Karpas-422 (cell line): ENCODE data around the gene LSM12. TPM values are rescaled to one million over a fixed set of nuclear protein-coding genes. Genes with fewer than 3 reads are reported as not detected.
A peak's percentile ranks its signal among the peaks of the same experiment; 100 is the strongest.

Experiments
- DNase-seq: peaks from one replicate; pipeline ENCODE4 v3.0.0-alpha.2; 2015
- H2AFZ ChIP-seq: fragments of 200-600 bp; sonication (generic); 2 replicates; pipeline ENCODE4 v1.6.1; 2014; ENCODE audit warnings: antibody characterized with exemption, low read length, mixed read lengths
- H3K27ac ChIP-seq: fragments of 200-600 bp; sonication (generic); 2 replicates; pipeline ENCODE4 v1.5.1; 2014; ENCODE audit warnings: mild to moderate bottlenecking, low read length, moderate library complexity
- H3K27me3 ChIP-seq: fragments of 200-600 bp; sonication (generic); 2 replicates; pipeline ENCODE4 v1.6.1; 2014; ENCODE audit warnings: low read length, mixed read lengths
- H3K36me3 ChIP-seq: fragments of 200-600 bp; sonication (generic); 2 replicates; pipeline ENCODE4 v1.6.1; 2014; ENCODE audit warnings: low read length, mixed read lengths; ENCODE audit not compliant: insufficient read depth
- H3K4me1 ChIP-seq: fragments of 200-600 bp; sonication (generic); 2 replicates; pipeline ENCODE4 v1.6.1; 2014; ENCODE audit warnings: mild to moderate bottlenecking, low read length, mixed read lengths
- H3K4me2 ChIP-seq: fragments of 200-600 bp; sonication (generic); 2 replicates; pipeline ENCODE4 v1.6.1; 2014; ENCODE audit warnings: low read length, low read depth, mild to moderate bottlenecking; ENCODE audit not compliant: poor library complexity, severe bottlenecking
- H3K4me3 ChIP-seq: fragments of 200-600 bp; sonication (generic); 2 replicates; pipeline ENCODE4 v1.5.1; 2014; ENCODE audit warnings: mild to moderate bottlenecking, antibody characterized with exemption, low read length, mixed read lengths
- H3K79me2 ChIP-seq: fragments of 200-600 bp; sonication (generic); 2 replicates; pipeline ENCODE4 v1.6.1; 2014; ENCODE audit warnings: mild to moderate bottlenecking, low read length, mixed read lengths
- H3K9ac ChIP-seq: fragments of 200-600 bp; sonication (generic); 2 replicates; pipeline ENCODE4 v1.6.0; 2014; ENCODE audit warnings: low read length
- H3K9me2 ChIP-seq: fragments of 200-600 bp; sonication (generic), shearing (Covaris generic); replicated peaks from 2 replicates; pipeline ENCODE4 v1.6.0; 2014; ENCODE audit warnings: mild to moderate bottlenecking, low read length, moderate library complexity; ENCODE audit not compliant: insufficient read depth
- H3K9me3 ChIP-seq: fragments of 300-700, 200-600 bp; sonication (generic); 2 replicates; pipeline ENCODE4 v1.6.1; 2014; ENCODE audit warnings: low read length, mixed read lengths
- H4K20me1 ChIP-seq: fragments of 200-600 bp; sonication (generic); 2 replicates; pipeline ENCODE4 v1.6.1; 2014; ENCODE audit warnings: mild to moderate bottlenecking, antibody characterized with exemption, low read length, low read depth; ENCODE audit not compliant: insufficient read depth
- total RNA-seq: library from RNA; depleted of rRNA; stranded (reverse); fragments of >200 nt; shearing (Covaris generic); gene quantifications from 2 replicates; pipeline ENCODE4 v1.2.3, GENCODE V29; 2014; ENCODE audit warnings: low replicate concordance

LSM12 gene
- total RNA-seq, 1 experiment from 2014 or later, result 73.1 TPM

DNA sequence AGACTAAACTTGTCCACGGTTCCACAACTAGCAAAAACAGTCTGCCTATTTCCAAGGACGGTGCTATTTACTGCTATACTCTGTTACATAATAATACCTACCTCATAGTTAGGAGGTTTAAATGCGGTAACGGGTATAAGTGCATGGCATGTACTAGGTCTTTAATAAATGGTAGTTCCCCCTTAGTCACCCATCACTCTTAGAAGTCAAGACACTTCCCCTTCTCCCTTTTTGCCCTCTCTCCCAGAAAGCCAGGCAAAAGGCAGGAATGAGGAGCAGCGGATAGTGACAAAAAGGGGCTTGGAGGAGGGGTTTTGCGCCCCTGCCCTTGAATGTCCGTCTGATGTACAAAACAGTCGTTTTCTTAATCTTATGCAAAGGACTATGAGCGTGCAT lies 1.1 kb upstream of the LSM12 start:
- H3K4me2 ChIP-seq, result peak overlapping the region; percentile 84
- H2AFZ ChIP-seq, result no peak overlapping the region
- no peaks in the 10 kb centered on the region for H3K27me3 ChIP-seq
- H3K79me2 ChIP-seq, result peaks cover 60% of the 10 kb centered on the region
- peak overlapping the region; percentile 80; the same call in 1 of the 2 replicates for H3K27ac ChIP-seq
- H3K36me3 ChIP-seq, result peaks cover 18% of the 10 kb centered on the region; the same call in 1 of the 2 replicates
- peak overlapping the region; percentile 90; the same call in 1 of the 2 replicates for H3K9ac ChIP-seq
- peaks cover 13% of the 10 kb centered on the region; the same call in 1 of the 2 replicates for H4K20me1 ChIP-seq
- H3K9me3 ChIP-seq, result no peaks in the 10 kb centered on the region
- peak overlapping the region; percentile 93 for H3K4me3 ChIP-seq
- H3K4me1 ChIP-seq, result peaks cover 38% of the 10 kb centered on the region
- no peak for DNase-seq
- no peaks in the 10 kb centered on the region for H3K9me2 ChIP-seq

- no peak overlapping the region; the same call in 1 of the 2 replicates for H2AFZ ChIP-seq
Observed at GRCh38 chr17:44065668-44066203, 735 bp downstream of the LSM12 start.

DNA sequence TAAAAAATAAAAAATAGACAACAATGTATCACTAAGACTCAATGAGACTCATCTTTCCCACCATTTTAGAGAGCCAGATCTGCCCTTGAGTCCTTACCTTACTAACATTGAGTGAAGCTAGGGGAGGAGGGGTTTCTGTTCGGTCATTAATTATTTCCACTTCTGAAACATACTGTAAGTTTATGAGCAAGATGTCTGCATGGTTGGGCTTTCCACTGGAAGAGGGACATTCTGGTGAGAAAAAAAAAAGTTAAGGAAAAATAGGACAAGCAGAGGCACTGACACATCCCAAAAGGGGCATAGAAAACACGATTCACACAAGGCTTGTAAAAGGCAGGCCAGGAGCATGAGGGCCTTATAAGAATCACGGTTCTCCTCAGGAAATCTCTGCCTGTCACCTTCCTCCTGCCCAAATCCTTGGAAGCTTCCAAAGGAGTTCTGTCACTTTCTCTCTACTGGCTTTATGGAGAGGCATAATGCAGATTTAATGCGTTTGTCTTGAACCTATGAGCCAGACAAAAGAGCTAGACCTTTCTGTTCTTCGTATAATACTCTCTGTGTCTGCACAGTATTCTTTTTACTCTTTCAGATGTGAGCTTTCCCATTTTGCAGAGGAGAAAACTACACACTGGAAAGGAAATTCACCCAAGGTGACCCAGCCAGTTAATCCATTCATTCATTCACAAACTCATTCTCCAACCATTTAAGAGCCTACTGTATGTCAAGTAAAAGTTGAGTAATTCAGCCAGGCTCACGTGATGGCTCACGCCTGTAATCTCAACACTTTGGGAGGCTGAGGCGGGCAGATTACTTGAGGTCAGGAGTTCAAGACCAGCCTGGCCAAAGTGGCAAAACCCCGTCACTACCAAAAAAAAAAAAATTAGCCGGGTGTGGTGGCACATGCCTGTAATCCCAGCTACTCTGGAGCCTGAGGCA lies 2.5 kb downstream of the LSM12 start:
- Histone ChIP-seq H3K9ac (no peak overlapping the region), H3K27me3 (no peaks in the 10 kb centered on the region), H3K4me3 (no peak overlapping the region)

More at GRCh38 chr17:44065668-44066203, 735 bp downstream of the LSM12 start:
- Histone ChIP-seq H3K79me2 (peaks cover 59% of the 10 kb centered on the region), H3K9me3 (no peaks in the 10 kb centered on the region), H3K9ac (peak overlapping the region; percentile 90), H3K27ac (peak overlapping the region; percentile 80), H3K4me2 (peak overlapping the region; percentile 84), H3K36me3 (peaks cover 30% of the 10 kb centered on the region), H4K20me1 (peaks cover 20% of the 10 kb centered on the region; the same call in 1 of the 2 replicates), H3K4me1 (peaks cover 29% of the 10 kb centered on the region), H3K27me3 (no peaks in the 10 kb centered on the region), H3K4me3 (peak overlapping the region; percentile 93), H3K9me2 (no peaks in the 10 kb centered on the region)
- DNase-seq, result peak; percentile 55

DNA sequence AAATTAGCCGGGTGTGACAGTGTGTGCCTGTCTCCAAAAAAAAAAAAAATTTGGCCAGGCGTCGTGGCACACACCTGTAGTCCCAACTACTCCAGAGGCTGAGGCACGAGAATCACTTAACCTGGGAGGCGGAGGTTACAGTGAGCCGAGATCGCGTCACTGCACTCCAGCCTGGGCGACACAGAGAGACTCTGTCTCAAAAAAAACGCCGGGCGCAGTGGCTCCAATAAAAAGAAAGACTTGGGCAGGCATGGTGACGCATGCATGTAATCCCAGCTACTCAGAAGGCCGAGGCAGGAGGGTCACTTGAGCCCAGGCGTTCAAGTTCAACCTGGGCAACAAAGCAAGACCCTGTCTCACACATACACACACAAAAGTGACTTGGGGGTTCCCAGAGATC lies 3.6 kb downstream of the LSM12 start:
- Histone ChIP-seq H3K27me3 (no peaks in the 10 kb centered on the region), H3K36me3 (peaks cover 50% of the 10 kb centered on the region)

More for the DNA sequence above, 2.5 kb downstream of the LSM12 start:
- no peak for DNase-seq
- H3K27ac ChIP-seq, result no peak overlapping the region
- no peak overlapping the region for H3K4me2 ChIP-seq
- H3K9me2 ChIP-seq, result no peaks in the 10 kb centered on the region
- peaks cover 21% of the 10 kb centered on the region for H3K4me1 ChIP-seq
- no peak overlapping the region for H2AFZ ChIP-seq
- no peaks in the 10 kb centered on the region for H3K9me3 ChIP-seq
- H3K36me3 ChIP-seq, result peaks cover 44% of the 10 kb centered on the region
- H4K20me1 ChIP-seq, result peaks cover 26% of the 10 kb centered on the region; the same call in 1 of the 2 replicates
- peaks cover 74% of the 10 kb centered on the region for H3K79me2 ChIP-seq

GRCh38 chr17:44061446-44061845 lies 5.0 kb downstream of the LSM12 start:
- peaks cover 26% of the 10 kb centered on the region; the same call in 1 of the 2 replicates for H4K20me1 ChIP-seq

More for the DNA sequence above, 3.6 kb downstream of the LSM12 start:
- Histone ChIP-seq H3K27ac (no peak overlapping the region), H3K9ac (no peak overlapping the region), H3K9me3 (no peaks in the 10 kb centered on the region), H2AFZ (no peak overlapping the region), H3K4me3 (no peak overlapping the region), H3K4me2 (no peak overlapping the region), H3K79me2 (peaks cover 83% of the 10 kb centered on the region), H3K9me2 (no peaks in the 10 kb centered on the region), H4K20me1 (peaks cover 26% of the 10 kb centered on the region; the same call in 1 of the 2 replicates), H3K4me1 (peaks cover 21% of the 10 kb centered on the region)
- no peak for DNase-seq

GRCh38 chr17:44059101-44059892 lies 7.2 kb downstream of the LSM12 start:
- Histone ChIP-seq H3K4me1 (peaks cover 3% of the 10 kb centered on the region; the same call in 1 of the 2 replicates), H3K79me2 (peaks cover 87% of the 10 kb centered on the region), H3K4me3 (no peak overlapping the region), H3K9me2 (no peaks in the 10 kb centered on the region), H3K4me2 (no peak overlapping the region), H3K36me3 (peaks cover 50% of the 10 kb centered on the region), H2AFZ (no peak overlapping the region), H3K9ac (no peak overlapping the region), H4K20me1 (peaks cover 23% of the 10 kb centered on the region; the same call in 1 of the 2 replicates), H3K27ac (no peak overlapping the region), H3K27me3 (no peaks in the 10 kb centered on the region), H3K9me3 (no peaks in the 10 kb centered on the region)
- no peak for DNase-seq

More at GRCh38 chr17:44061446-44061845, 5.0 kb downstream of the LSM12 start:
- no peaks in the 10 kb centered on the region for H3K9me2 ChIP-seq
- H3K79me2 ChIP-seq, result peaks cover 90% of the 10 kb centered on the region
- no peak for DNase-seq
- no peaks in the 10 kb centered on the region for H3K27me3 ChIP-seq
- peaks cover 10% of the 10 kb centered on the region for H3K4me1 ChIP-seq
- H3K9me3 ChIP-seq, result no peaks in the 10 kb centered on the region
- H3K9ac ChIP-seq, result no peak overlapping the region
- H3K4me2 ChIP-seq, result no peak overlapping the region
- H2AFZ ChIP-seq, result no peak overlapping the region
- H3K36me3 ChIP-seq, result peaks cover 50% of the 10 kb centered on the region
- no peak overlapping the region for H3K4me3 ChIP-seq
- no peak overlapping the region for H3K27ac ChIP-seq

DNA sequence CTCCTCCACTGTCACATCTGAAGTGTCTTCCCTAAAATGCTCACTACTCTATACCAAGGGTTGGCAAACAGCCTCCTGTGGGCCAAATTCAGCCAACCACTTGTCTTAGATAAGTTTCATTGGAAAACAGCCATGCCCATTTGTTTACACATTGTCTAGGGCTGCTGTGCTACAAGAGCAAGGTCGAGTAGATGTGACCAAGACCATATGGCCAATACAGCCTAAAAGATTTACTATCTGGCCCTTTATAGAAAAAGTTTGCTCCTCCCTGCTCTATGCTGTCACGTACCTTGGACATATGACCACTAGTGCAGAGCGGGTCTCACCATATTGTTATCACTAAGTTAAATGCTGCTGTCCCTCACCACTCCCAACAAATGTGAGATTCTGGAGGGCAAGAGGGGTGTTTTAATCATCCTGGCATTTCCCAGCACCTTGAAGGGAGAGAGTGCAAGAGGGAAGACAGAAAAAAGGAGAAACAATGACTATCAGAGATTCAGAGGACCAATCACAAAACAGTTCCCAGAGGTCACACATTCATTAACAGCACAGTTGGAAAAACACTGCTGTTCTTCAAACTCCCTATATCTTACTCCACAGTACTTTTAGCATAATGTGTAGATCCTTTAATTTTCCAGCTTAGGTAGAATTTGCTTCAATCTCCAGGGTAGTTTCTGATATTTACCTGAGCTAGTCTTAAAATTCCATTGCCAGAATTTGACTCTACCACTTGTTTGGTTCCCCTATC lies 13.2 kb downstream of the LSM12 start:
- no peak for DNase-seq
- peaks cover 15% of the 10 kb centered on the region; the same call in 1 of the 2 replicates for H4K20me1 ChIP-seq
- H3K4me1 ChIP-seq, result no peaks in the 10 kb centered on the region
- no peak overlapping the region for H3K4me3 ChIP-seq
- no peaks in the 10 kb centered on the region for H3K9me3 ChIP-seq
- H3K79me2 ChIP-seq, result peaks cover 80% of the 10 kb centered on the region
- H3K4me2 ChIP-seq, result no peak overlapping the region
- H3K9ac ChIP-seq, result no peak overlapping the region
- H3K27me3 ChIP-seq, result no peaks in the 10 kb centered on the region
- no peaks in the 10 kb centered on the region for H3K9me2 ChIP-seq
- no peak overlapping the region for H3K27ac ChIP-seq
- peaks cover 37% of the 10 kb centered on the region for H3K36me3 ChIP-seq
- no peak overlapping the region for H2AFZ ChIP-seq
